HepG2 (cell line): ENCODE results near the gene PCBP4. TPM values are rescaled to one million over a fixed set of nuclear protein-coding genes. Genes with fewer than 3 reads are reported as not detected.

Experiments used
- CENPT ChIP-seq: sonication (generic); formaldehyde crosslinking; IDR thresholded peaks from 2 replicates; pipeline ENCODE4 v1.8.0; 2022; ENCODE audit warnings: low read depth, mild to moderate bottlenecking, moderate library complexity, missing genetic modification reagents
- FLYWCH1 ChIP-seq: sonication (generic); formaldehyde crosslinking; IDR thresholded peaks from 2 replicates; pipeline ENCODE4 v1.8.1; 2023; ENCODE audit warnings: mild to moderate bottlenecking, missing genetic modification reagents
- FOXP4 ChIP-seq: sonication (generic); formaldehyde crosslinking; IDR thresholded peaks from 2 replicates; pipeline ENCODE4 v1.4.0; 2020; ENCODE audit warnings: missing genetic modification reagents
- MLLT10 ChIP-seq: sonication (generic); formaldehyde crosslinking; IDR thresholded peaks from 2 replicates; pipeline ENCODE4 v1.4.0; 2020; ENCODE audit warnings: missing genetic modification reagents
- NR1H2 ChIP-seq: sonication (generic); formaldehyde crosslinking; IDR thresholded peaks from 2 replicates; pipeline ENCODE4 v1.8.1; 2022; ENCODE audit warnings: low read depth, missing genetic modification reagents, borderline replicate concordance
- NR2C2 ChIP-seq: sonication (generic); formaldehyde crosslinking; IDR thresholded peaks from 2 replicates; pipeline ENCODE4 v1.4.0; 2020; ENCODE audit warnings: missing genetic modification reagents, mild to moderate bottlenecking, moderate library complexity, borderline replicate concordance
- PHF5A ChIP-seq: IDR thresholded peaks from one replicate; pipeline ENCODE4 v1.6.1; 2018; ENCODE audit warnings: low read depth, missing genetic modification reagents; ENCODE audit not compliant: unreplicated experiment
- RCOR2 ChIP-seq: IDR thresholded peaks from 2 replicates; pipeline ENCODE4 v1.6.1; 2016; ENCODE audit warnings: missing biosample characterization, missing genetic modification reagents
- RELA ChIP-seq: sonication (generic); formaldehyde crosslinking; IDR thresholded peaks from 2 replicates; pipeline ENCODE4 v1.4.0; 2020; ENCODE audit warnings: missing genetic modification reagents
- RERE ChIP-seq: IDR thresholded peaks from 2 replicates; pipeline ENCODE4 v1.6.1; 2016; ENCODE audit warnings: low read depth, missing genetic modification reagents, missing compliant biosample characterization
- RFX3 ChIP-seq: IDR thresholded peaks from 2 replicates; pipeline ENCODE4 v1.6.1; 2016; ENCODE audit warnings: missing biosample characterization, missing genetic modification reagents
- SRSF1 ChIP-seq: fragments of 200-400 bp; formaldehyde crosslinking; optimal IDR thresholded peaks from 2 replicates; pipeline ENCODE3; 2017; ENCODE audit warnings: mild to moderate bottlenecking, low read depth, low read length, moderate library complexity
- THAP8 ChIP-seq: sonication (generic); formaldehyde crosslinking; IDR thresholded peaks from 2 replicates; pipeline ENCODE4 v1.5.1; 2020; ENCODE audit warnings: missing genetic modification reagents, mild to moderate bottlenecking, borderline replicate concordance
- XBP1 ChIP-seq: sonication (generic); formaldehyde crosslinking; IDR thresholded peaks from 2 replicates; pipeline ENCODE4 v1.5.0; 2020; ENCODE audit warnings: missing genetic modification reagents
- ZBTB42 ChIP-seq: sonication (generic); formaldehyde crosslinking; IDR thresholded peaks from 2 replicates; pipeline ENCODE4 v1.5.0; 2020; ENCODE audit warnings: mild to moderate bottlenecking, missing genetic modification reagents
- ZGPAT ChIP-seq: IDR thresholded peaks from 2 replicates; pipeline ENCODE4 v1.6.1; 2016; ENCODE audit warnings: mild to moderate bottlenecking
- ZNF281 ChIP-seq: sonication (generic); formaldehyde crosslinking; IDR thresholded peaks from 2 replicates; pipeline ENCODE4 v1.4.0; 2020; ENCODE audit warnings: missing genetic modification reagents, borderline replicate concordance
- polyA plus RNA-seq, 8 experiments: library from polyadenylated mRNA; depleted of rRNA in 3 of 8; stranded (reverse) in 7 of 8; unstranded in 1 of 8; fragments of >200 nt; fragmentation: Illumina TruSeq in 4 of 8; extraction: Trizol in 4 of 8; gene quantifications; 2 replicates each; pipeline versions ENCODE4 v1.2.1 to v1.2.3, GENCODE V29; 2011 to 2016; ENCODE audit warnings: low read depth in 4 of 8, missing spikeins in 1 of 8, mixed read lengths in 1 of 8; ENCODE audit not compliant: insufficient read depth in 1 of 8
- total RNA-seq, 5 experiments: library from RNA; depleted of rRNA; stranded (reverse); fragments of >200 nt; fragmentation: Illumina TruSeq; extraction: Trizol; gene quantifications; 2 replicates each; pipeline ENCODE4 v1.2.3, GENCODE V29; 2016; ENCODE audit warnings: low read depth in 1 of 5

Gene PCBP4
- total and polyA plus RNA-seq, 2 of the 13 experiments (the other 11 are each of a cell fraction or from before 2014, with no cell fraction given) = 36.8 to 51.3 TPM

- TF ChIP-seq FLYWCH1 (CRISPR knock-in tag) (no peak), RELA (CRISPR knock-in tag) (no peak), RFX3 (CRISPR knock-in tag) (no peak), SRSF1 (peak; percentile 89), ZBTB42 (CRISPR knock-in tag) (no peak), CENPT (CRISPR knock-in tag) (no peak), THAP8 (CRISPR knock-in tag) (no peak), PHF5A (CRISPR knock-in tag) (no peak), NR2C2 (CRISPR knock-in tag) (0 out of 2 replicates have a peak, but pooled peaks have one; percentile 1), FOXP4 (no peak), ZNF281 (no peak), MLLT10 (CRISPR knock-in tag) (no peak), RCOR2 (0 out of 2 replicates have a peak, but pooled peaks have one; percentile 14), ZGPAT (no peak), XBP1 (CRISPR knock-in tag) (no peak), NR1H2 (CRISPR knock-in tag) (no peak), RERE (CRISPR knock-in tag) (no peak)
These were observed 16.5 kb upstream of the PCBP4 start (continued) for GRCh38 chr3:51983578-51984268.
